ENCODE results near the gene OTUB2. TPM values are rescaled to one million over a fixed set of nuclear protein-coding genes. Genes with fewer than 3 reads are reported as not detected.
A peak's percentile ranks its signal among the peaks of the same experiment; 100 is the strongest.

OTUB2 gene
- total RNA-seq, 6 experiments from 2014 or later: 0.59 to 3.7 (median 0.85) TPM

DNA sequence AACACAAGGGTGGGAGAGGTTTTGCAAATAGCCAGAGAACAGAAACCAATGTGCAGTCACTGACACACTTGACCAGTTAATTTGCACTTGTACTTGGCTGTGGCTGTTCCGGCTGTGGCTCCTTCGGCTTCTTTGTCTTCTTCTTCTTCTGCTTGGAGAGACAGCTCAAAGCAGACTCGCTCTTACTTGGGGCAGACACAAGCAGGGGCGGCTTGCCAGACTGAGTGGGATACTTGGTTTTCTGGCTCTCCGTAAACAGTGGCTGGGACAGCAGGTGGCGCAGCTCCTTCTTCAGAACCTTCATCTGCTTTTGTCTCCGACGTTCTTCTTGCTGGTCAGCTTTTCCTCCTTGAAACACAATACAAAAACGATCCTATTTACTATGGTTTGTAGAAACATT is 25.0 kb downstream of the OTUB2 start:
- Histone ChIP-seq H3K4me3 (no peak overlapping the region), H3K27ac (no peak overlapping the region), H3K36me3 (peaks cover 0 to 84% (median 38%) of the 10 kb centered on the region in 4 donors), H3K9me3 (no peaks in the 10 kb centered on the region), H3K27me3 (no peaks in the 10 kb centered on the region), H3K4me1 (peaks cover 0 to 14% (median 2%) of the 10 kb centered on the region in 4 donors)
- intact Hi-C loops (cut with DNase I): no loop called here
- WGBS (ENCODE audit: insufficient coverage, low coverage, low lambda C conversion rate, missing lambda C conversion rate): 65% methylated on average over 7 of the region's 9 CpGs
- DNase-seq: peak in 1 of 3 donors; percentile 35
- TF ChIP-seq POLR2A (IDR thresholded peaks at IDR 0.05): no peak
- TF ChIP-seq, protein P1, sequence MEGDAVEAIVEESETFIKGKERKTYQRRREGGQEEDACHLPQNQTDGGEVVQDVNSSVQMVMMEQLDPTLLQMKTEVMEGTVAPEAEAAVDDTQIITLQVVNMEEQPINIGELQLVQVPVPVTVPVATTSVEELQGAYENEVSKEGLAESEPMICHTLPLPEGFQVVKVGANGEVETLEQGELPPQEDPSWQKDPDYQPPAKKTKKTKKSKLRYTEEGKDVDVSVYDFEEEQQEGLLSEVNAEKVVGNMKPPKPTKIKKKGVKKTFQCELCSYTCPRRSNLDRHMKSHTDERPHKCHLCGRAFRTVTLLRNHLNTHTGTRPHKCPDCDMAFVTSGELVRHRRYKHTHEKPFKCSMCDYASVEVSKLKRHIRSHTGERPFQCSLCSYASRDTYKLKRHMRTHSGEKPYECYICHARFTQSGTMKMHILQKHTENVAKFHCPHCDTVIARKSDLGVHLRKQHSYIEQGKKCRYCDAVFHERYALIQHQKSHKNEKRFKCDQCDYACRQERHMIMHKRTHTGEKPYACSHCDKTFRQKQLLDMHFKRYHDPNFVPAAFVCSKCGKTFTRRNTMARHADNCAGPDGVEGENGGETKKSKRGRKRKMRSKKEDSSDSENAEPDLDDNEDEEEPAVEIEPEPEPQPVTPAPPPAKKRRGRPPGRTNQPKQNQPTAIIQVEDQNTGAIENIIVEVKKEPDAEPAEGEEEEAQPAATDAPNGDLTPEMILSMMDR (IDR thresholded peaks at IDR 0.05): peak; percentile 11 to 30 (median 24)
- peak in 3 of 4 donors; percentile 12 to 40 (median 25) for ATAC-seq

DNA sequence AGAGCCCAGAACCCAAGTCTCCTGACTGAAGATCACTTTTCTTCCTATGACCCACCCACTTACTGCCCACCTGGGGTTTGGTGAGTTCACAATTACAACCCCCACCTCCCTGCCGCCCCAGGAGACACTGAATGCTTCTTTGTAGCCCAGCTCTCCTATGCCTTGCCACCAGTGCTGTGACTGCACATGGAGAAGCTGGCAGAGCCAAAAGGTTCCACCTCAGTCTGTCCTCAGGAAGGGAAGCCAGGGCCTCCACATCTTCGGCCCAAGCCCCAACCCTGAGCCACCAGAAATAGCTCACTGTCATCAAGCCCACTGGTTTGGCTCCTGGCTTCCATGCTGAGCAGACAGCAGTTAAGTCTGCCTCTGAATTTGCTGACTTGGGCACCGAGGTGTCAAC is 25.6 kb downstream of the OTUB2 start:
- WGBS (ENCODE audit: insufficient coverage, low coverage, low lambda C conversion rate, missing lambda C conversion rate): no CpG with 5 or more reads among the region's 3 CpGs
- H3K9me3 ChIP-seq: no peaks in the 10 kb centered on the region
- H3K27ac ChIP-seq: no peak overlapping the region
- no peak for ATAC-seq
- DNase-seq: peak in 1 of 3 donors; percentile 33
- H3K4me1 ChIP-seq: peaks cover 0 to 14% (median 3%) of the 10 kb centered on the region in 4 donors
- no peaks in the 10 kb centered on the region for H3K27me3 ChIP-seq
- TF ChIP-seq, protein P1 (IDR thresholded peaks at IDR 0.05): no peak
- TF ChIP-seq POLR2A (IDR thresholded peaks at IDR 0.05): no peak
- H3K4me3 ChIP-seq: no peak overlapping the region
- intact Hi-C loops (cut with DNase I): no loop called here
- peaks cover 0 to 91% (median 36%) of the 10 kb centered on the region in 4 donors for H3K36me3 ChIP-seq

DNA sequence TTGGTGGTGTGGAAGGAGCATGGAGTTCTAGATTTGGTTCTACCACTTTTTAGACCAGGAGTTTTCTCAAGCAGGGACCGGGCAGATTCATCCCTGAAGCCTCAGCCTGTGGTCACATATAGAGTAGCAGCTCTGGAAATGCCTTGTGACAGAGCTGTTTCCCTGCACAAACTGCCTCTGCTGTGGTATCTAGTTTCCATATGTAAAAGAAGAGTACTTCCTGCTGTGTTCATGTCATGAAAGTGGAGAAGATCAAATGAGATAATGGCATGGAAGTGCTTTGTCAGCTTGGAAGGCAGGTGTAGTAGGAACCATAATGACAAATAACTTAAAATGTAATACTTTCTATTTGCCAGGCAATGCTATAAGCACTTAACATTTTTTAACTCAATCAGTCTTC is 26.1 kb downstream of the OTUB2 start:
- no peak for DNase-seq
- no peak overlapping the region for H3K4me3 ChIP-seq
- H3K9me3 ChIP-seq: no peaks in the 10 kb centered on the region
- WGBS (ENCODE audit: insufficient coverage, low coverage, low lambda C conversion rate, missing lambda C conversion rate): 80% methylated on average over 1 of the region's 1 CpG
- H3K27ac ChIP-seq: no peak overlapping the region
- no peaks in the 10 kb centered on the region for H3K27me3 ChIP-seq
- H3K4me1 ChIP-seq: peaks cover 0 to 18% (median 6%) of the 10 kb centered on the region in 4 donors
- TF ChIP-seq POLR2A (IDR thresholded peaks at IDR 0.05): no peak
- TF ChIP-seq, protein P1 (IDR thresholded peaks at IDR 0.05): no peak
- ATAC-seq: no peak
- intact Hi-C loops (cut with DNase I): no loop called here
- H3K36me3 ChIP-seq: peaks cover 0 to 92% (median 33%) of the 10 kb centered on the region in 4 donors

DNA sequence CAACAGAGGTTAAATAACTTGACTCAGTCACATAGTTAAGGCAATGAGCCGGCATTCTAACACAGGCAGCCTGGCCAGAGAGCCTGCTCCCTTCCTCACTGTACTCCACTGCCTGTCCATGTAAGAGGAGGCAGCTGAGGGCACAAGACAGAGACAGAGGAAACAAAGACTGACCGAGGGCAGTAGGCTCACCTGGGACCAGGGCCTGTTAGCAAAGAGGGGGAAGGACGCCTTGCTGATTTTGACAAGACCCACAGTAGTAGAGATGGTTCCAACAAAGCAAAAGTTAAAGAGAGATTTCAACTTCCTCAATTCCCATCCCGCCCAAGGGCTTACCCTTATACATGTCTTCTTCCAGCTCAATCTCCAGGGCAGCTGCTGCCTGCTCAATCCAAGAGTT is 26.5 kb downstream of the OTUB2 start:
- no peaks in the 10 kb centered on the region for H3K9me3 ChIP-seq
- peaks cover 0 to 92% (median 30%) of the 10 kb centered on the region in 4 donors for H3K36me3 ChIP-seq
- intact Hi-C loops (cut with DNase I): no loop called here
- H3K27me3 ChIP-seq: no peaks in the 10 kb centered on the region
- H3K4me1 ChIP-seq: peaks cover 0 to 23% (median 7%) of the 10 kb centered on the region in 4 donors
- DNase-seq (no peak), ATAC-seq (no peak)
- TF ChIP-seq POLR2A (IDR thresholded peaks at IDR 0.05): no peak
- TF ChIP-seq, protein P1 (IDR thresholded peaks at IDR 0.05): no peak
- 100% methylated on average over 1 of the region's 4 CpGs for WGBS (ENCODE audit: insufficient coverage, low coverage, low lambda C conversion rate, missing lambda C conversion rate)
- H3K27ac ChIP-seq: no peak overlapping the region
- no peak overlapping the region for H3K4me3 ChIP-seq

Measured in right lobe of liver (tissue), 6 donors.